NCI-H2107 (cell line): ENCODE measurements around the gene SYS1.
A peak's percentile ranks its signal among the peaks of the same experiment; 100 is the strongest.

Experiments used
- DNase-seq: peaks from one replicate; lab custom pipeline; 2025; lab: John Stamatoyannopoulos, UW

The SYS1 gene

DNA sequence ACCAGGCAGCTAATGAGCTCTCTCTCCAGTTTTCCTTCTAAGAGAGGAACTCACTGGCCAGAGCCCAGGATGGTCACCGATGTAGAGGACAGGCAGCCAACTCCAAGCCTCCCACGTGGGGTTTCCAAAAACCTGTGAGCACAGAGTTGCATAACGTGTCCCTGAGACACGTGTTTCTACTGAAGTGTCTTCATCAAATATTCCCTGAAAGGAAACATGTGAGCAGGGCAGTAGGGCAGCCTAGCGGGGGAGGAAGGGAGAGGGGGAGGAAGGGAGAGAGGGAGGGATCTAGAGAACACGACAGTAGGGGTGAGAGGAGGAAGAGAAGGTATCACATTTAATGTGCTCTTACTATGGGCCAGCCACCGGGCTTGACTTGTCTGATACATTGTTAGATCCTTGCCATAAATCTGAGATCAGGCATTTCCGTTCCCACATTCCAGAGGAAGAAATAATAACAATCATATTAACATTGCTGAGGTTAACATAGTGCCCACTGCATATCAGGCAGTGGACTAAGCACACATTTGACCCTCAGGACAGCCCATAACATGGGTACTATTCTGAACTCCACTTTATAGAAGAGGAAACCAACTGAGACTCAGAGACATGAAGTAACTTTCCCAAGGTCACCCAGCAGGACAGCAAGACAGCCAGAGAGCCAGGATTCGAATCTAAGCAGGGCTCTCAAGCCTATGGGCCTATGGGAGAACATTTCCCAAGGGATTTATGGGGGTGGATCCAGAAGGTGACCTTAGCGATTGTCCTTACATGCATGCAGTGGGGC lies 4.5 kb upstream of the SYS1 start:
- no peak for DNase-seq

DNA sequence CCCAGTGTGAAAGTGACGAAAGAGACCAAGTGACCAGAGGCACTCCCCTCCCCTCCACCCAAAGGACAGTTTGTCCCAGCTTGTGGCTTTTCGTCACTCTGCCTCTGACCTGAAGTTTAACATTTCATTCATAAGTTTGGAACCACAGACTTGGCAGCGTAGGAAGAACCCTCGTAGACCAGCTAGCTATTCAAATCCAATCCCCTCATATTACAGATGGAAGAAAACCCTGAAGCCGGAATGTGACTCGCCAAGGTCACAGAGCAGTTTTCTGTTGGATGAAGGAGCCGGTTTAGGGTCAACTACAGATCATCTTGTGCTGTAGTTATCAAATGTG lies 3.9 kb upstream of the SYS1 start:
- no peak for DNase-seq

DNA sequence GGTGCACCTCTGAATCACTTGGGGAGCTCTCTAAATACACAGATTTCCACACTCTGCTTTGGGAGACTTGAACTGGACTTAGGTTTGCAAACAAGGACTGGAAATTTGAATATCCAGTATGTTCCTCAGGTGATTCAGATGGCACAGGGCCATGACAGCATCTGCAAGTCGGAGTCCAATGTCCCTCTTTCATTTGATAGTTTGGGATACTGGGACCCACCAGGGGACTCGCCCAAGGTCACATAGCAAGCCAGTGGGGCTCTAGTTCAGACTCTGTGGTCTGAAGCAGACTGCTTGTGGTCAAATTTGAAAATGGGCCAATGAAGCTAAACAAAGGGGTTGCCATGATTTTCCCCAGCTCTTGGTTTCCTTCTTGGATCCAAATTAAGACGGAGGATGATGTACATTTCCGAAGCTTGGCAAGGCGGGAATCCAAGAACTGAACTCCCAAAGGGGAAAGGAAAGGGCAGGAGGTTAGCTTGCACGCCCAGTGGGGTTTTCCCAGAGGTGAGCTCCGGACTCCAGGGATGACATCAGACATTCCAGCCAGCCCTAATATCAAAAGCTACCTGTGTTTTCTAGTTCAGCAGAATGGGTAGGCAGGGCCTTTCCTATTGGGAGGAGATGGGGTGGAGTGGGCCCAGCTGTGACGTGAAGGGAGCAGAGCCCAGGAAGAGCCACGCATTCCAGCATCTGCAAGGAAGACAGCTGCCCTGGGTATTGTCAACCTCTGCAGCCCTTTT lies 3.4 kb upstream of the SYS1 start:
- no peak for DNase-seq

DNA sequence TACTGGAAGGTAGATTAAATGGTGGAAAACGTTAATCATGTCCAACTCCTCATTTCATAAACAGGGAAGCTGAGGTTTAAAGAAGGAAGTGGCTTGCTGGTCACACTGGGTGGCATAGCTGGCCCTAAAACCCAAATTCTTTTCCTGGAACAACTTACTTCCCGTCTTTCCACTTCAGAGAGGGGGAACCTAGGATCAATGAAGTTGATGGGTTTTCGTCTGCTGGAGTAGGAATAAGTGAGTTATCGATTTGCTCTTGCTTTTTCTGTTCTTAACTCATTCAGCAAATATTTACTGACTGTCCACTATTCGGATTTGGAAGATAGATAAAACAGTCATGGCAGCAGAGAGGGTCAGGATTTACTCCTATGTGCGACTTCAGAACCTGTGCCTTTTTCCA lies 1.2 kb upstream of the SYS1 start:
- no peak for DNase-seq

DNA sequence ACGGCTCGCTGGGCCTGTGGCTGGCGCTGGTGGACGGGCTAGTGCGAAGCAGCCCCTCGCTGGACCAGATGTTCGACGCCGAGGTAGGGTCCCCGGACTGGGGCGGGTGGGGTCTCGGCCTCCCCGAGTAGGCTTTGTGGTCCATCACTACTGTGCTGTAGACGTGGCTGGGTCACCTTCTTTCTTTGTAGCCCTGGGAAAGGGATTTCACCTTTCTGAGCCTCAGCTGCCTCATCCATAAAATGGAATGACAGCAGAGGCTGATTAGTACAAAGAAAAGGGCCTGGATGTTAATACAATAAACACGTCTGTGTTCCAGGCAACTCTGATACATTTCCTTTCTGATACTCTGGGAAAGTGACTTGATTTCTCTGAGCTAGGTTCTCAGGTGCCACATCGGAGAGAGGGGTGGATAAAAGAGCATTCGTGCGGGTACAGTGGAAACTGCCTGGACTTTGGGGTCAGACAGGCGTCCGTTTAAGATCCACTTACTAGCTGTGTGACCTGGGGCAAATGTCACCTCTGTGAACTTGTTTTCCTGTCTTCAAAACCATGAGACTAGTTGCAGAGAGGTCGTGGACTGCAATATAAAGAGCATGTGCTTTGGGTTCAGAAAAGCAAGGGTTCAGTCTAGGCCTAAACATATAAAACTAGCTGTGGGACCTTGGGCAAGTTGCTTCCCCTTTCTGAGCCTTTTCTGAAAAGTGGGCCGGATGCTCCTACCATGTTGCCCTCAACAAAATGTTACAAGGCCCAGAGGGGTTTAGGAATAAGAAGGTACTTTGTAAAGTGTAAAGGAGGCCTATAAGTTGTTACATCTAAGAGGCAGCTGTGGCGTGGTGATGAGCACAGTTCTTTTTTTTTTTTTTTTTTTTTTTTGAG lies 896 bp downstream of the SYS1 start:
- no peak for DNase-seq

DNA sequence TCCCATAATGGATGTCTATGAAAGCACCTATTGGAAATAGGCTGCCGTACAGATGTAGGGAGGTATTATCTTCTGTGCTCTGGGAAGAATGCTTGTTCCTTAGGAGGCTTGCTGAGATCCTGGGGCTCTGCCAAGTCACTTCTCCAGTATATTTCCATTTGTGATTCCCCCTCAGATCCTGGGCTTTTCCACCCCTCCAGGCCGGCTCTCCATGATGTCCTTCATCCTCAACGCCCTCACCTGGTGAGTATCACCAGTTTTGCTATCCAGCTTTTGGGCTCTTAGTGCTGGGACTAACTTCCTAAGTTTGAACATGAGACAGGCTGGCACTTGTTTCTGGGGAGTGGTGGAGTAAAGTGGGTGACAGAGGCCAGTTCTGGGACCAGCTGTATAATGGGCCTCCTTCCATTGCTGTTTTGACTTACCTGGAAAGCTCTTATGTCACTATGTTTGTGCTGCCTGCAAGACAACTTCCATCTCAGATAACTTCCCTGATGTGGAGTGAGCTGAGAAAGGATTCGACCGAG lies 2.6 kb downstream of the SYS1 start:
- no peak for DNase-seq

DNA sequence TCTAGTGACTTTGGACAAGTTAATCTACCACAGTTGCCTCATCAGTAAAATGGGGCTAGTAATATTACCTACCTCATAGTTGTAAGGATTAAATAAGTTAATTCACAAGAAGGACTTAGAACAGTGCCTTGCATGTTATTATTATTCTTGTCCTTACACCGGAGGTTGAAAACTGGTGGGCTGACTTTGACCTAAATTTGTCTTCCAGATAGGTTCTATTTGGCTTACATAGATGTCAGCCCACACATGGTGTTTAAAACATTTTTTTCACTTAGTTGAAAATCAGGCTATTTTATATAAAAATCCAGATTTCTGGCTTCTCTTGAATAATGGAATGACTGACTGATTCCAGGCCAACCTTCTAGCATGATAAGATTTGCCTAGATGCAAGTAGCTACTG lies 3.2 kb downstream of the SYS1 start:
- DNase-seq: no peak

DNA sequence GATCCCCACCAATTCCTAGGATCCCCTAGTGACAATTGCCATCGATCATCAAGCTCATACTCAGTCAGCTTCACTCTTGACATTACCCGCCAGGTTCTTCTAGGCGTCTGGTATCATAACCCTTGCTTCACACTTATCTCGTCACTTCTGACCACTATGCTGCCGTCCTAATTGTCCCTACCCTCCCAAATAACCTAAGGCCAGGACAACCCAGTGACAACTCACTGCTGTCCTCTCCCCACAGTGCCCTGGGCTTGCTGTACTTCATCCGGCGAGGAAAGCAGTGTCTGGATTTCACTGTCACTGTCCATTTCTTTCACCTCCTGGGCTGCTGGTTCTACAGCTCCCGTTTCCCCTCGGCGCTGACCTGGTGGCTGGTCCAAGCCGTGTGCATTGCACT lies 3.7 kb downstream of the SYS1 start:
- DNase-seq: no peak

DNA sequence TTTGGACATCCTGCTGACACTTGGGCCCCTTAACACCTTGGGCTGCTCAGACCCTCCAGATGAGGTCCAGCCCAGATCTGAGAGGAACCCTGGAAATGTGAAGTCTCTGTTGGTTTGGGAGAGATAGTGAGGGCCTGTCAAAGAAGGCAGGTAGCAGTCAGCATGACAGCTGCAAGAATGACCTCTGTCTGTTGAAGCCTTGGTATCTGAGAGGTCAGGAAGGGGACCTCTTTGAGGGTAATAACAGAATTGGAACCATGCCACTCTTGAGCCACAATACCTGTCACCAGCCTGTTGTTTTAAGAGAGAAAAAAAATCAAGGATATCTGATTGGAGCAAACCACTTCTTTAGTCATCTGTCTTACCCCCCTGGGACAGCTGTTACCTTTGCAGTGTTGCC lies 4.2 kb downstream of the SYS1 start:
- DNase-seq: no peak

DNA sequence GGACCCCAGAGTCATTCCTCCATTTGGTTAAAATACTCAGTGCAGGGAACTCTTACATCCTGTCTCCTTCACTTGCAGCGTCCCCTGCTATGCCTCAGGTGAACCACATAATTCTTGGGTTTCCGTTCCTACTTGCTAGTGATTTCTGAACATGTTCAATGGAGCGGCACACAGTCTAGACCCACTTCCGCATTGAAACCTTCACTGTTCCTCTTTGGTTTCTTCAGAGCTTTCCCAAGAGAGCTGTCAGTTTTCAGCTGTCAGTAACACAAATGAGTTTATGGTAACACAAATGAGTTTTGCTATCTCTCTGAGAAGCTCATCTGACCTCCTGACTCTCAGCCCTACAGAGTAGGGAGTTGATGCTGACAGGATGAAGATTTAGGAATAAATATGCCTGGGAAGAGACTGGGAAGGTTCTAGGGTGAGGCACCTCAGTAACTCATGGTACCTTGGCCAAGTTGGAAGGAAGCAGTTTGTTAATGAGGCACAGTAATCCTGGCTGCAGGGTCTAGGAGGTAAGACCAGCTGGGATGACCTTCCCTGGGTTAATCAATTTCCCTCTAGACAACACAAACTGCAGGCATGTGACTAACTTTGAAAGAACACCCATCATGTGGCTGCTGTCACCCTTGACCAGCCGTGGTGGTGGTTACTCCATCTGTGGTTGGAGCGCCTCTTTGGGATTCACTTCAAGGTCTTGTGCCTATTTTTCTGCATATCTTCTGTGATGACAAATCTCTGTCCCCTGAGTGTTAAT lies 5.4 kb downstream of the SYS1 start:
- DNase-seq: no peak

DNA sequence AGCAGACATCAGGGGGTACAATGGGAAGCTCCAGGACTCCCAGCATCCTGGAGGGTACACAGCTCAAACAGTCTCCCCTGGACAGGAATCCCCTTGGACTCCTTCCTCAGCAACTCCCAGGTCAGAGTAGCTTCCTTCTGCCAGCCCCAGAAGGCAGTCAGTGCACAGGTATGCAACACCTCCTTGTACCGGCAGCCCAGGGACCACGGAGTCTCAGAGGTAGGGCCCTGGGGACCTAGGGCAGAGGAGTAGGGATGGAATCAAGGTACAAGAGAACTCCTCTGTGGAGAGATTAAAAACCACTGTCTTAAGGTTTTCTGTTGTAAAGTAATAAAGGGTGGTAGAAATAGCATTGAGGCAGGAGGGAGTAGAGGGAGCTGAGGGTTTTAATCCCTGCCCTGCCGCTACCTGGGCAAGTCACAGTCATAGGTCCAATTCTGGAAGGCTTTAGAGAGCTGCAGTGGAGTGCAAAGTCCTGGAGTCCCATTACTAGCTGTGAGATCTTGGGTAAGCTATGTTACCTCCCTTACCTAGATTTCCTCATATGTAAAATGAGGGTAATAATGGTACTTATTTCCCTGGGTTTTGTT lies 7.7 kb downstream of the SYS1 start:
- DNase-seq: no peak

DNA sequence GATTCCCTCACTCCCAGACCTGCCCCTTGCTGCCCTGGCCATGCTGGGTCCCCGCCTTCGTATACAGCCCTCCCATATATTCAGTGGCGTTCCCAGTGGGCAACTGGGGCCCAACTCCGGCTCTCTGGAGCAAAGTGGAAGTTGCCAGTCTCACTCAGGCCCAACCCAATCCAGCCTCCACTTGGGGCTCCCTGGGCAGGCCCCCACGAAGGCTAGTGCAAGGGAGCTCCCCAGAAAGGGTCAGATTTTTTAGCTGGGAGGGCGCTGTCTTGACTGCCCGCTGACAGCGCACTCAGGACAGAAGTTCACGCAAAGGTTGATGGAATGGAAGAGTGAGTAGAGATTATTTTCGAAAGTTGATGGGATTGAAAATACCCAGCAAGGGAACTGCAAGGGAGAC lies 9.3 kb downstream of the SYS1 start:
- no peak for DNase-seq

DNA sequence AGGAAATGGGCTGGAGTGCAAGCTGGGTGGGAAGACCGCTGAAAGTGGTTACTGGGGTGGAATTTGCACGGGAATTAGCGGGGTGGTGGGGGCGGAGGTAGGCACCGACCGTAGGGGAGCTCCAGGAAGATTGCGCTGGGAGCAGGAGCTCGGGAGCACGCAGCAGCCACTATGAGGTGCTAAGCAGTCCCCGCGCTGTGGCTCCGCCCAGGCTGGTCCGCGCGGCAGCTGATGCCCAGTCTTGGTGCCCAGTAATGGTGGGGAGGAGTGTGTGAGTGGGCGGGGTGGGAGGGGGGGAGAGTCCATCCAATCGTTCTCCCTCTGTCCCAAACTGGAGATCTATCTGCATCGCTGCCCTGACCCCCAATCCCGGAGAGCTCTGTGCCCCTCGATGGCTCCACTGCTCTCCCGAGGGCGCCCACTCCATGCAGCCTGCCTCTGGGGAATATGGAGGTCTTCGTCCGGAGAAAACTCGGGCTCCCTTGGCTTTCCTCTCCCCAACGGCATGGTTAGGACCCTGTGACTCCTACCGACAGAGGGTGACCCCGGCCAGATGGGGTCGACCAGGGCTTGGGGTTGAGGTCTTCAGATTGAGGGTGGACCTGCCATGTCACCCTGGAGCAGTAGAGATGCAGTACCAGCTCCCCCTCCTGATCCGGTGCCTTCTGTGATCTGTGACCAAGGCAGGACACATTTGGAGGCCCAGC lies 9.8 kb downstream of the SYS1 start:
- DNase-seq: no peak

DNA sequence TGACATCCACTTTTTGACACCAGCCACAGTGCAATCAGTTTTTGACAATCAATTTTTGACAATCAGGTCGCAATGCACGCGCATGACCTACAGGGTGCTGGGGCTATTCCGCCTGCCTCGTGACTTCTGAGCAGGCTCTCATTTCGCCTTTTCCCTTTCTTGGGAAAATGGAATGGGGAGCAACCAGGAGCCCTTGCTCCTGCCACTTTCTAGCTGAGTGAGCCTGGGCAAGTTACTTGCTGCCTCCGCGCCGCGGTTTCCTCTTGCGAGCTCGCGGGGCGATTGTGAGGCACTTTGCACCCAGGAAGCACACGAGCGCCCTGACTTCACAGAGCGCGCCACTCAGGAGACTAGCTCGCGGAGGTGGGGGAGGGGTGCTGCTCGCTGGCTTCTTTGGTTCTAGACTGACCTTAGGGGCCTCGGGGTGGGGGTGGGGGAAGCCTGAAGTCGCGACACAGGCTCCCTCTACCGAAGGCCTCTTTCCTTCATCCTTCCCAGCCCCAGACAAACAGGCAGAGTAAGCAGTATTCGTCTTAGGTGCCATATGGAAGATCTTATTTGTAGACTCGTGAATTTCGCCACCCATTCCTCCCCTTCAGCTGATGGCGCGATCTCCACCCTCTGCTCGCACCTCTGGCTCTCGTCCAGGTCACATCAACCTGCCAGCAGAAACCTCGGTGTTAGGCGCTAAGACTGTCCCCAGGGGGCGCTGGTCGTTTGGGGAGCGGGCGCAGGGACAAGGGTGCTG lies 10.6 kb downstream of the SYS1 start:
- DNase-seq: peak; percentile 20

DNA sequence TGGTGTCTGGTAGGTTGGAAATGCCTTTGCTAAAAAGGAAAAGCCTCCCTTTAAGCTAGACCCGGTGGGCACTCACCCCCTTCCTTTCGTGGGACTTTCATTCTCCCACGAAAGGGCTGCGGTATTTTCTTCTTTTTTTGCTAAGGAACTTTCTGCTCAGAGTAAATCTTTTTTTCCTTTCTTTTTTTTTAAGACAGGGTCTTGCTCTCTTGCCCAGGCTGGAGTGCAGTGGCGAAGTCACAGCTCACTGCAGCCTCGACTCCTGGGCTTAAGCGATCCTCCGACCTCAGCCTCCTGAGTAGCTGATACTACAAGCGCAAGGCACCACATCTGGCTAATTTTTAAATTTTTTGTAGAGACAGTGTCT lies 11.1 kb downstream of the SYS1 start:
- no peak for DNase-seq

DNA sequence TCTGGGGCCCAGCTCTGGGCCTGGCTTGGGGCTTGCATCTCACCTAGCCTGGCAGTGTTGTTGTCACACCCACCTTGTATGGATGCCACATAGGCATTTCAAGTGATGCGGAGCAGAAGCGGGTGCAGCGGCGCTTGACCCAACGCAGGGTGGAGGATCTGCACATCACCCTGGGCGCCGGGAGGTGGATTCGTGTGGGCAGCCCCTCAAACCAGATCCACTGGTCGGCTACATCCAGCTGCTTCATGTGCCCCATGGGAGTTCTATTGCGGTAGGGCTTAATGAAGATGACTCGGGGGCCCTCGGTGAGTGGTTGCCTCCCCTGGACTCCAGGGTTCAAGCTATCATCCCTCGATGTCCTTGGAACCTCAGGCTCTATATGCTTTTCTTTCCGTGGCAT lies 12.0 kb downstream of the SYS1 start:
- no peak for DNase-seq

DNA sequence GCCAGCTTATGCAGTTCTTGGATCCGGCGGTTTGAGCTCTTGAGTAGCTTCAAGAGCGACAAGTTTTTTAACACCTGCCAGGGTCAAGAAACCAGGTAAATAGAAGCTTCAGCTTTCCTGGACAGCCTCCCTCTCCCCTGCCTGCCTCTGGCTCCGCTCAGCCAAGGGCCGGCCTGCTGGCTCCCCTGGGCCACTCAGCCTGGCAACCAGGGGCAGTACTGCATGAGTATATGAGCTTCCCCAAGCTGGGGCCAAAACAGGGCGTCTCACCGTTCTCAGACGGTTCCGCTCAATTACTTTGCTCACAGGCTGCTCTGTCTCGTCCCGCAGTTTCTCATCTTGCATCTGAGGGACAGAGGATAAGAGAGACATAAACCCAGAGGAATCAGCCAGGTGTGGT lies 14.3 kb downstream of the SYS1 start:
- no peak for DNase-seq

DNA sequence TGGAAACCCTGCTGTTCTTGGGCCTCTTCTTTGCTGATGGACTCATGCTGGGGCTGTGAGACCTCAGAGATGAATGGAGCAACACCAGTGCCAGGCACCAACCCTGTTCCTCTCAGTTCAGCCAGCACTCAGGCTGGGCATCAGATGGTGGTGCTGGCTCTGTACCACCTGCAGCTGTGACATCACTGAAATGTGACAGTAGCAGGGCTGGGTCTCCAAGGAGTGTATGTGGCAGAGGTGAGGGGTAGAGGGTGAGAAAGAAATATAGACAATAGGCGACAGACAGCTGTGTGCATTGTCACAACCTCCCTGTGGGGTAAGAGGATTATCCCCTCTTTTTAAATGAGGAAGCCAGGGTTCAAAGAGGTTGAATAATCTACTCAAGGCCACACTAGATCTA lies 15.2 kb downstream of the SYS1 start, which contains the start of gene TP53TG5:
Gene TP53TG5, minus strand, starts transcription at position 135 of the 400 bp plus-strand sequence. Its CDS starts 89 bp downstream, at position 46.
- DNase-seq: no peak

DNA sequence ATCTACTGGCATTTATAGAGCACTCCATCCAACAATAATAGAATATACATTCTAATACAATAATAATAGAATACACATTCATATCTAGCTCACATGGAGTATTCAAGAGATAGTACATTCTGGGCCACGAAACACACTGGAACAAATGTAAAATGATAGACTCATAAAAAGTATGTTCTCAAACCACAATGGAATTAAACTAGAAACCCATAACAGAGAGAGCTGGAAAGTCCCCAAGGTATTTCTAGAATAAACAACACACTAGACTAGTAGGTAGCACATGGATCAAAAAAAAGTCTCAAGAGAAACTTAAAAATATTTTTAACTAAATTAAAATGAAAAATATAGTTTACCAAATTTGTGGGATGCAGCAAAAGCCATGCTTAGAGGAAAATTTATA lies 24.3 kb downstream of the SYS1 start:
- no peak for DNase-seq

DNA sequence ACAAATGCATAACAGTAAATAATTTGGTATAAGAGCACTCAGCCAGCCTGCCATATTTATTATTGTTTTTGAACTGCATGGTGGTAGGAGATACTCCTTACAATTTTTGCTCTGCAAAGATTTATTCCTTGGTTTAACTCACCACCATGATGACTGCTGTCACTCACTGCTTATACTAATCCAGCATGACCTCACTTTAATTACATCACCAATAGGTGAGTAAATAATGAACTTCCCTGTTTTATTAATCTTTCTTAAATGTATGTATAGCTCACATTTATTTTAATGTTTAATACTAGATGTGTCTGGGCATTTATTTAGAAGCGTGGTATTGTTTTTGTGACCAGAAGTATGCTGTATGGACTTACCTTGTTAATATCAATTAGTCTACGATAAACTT lies 28.0 kb downstream of the SYS1 start:
- DNase-seq: no peak
